Measurements from ENCODE around the gene OBSCN.

Gene OBSCN

GRCh38 chr1:228289239-228289849, 81.5 kb downstream of the OBSCN start:
- H3K4me3 ChIP-seq (replicated peaks; ENCODE audit: low read depth, low read length): no peak overlapping the region
- TF ChIP-seq, protein P1, sequence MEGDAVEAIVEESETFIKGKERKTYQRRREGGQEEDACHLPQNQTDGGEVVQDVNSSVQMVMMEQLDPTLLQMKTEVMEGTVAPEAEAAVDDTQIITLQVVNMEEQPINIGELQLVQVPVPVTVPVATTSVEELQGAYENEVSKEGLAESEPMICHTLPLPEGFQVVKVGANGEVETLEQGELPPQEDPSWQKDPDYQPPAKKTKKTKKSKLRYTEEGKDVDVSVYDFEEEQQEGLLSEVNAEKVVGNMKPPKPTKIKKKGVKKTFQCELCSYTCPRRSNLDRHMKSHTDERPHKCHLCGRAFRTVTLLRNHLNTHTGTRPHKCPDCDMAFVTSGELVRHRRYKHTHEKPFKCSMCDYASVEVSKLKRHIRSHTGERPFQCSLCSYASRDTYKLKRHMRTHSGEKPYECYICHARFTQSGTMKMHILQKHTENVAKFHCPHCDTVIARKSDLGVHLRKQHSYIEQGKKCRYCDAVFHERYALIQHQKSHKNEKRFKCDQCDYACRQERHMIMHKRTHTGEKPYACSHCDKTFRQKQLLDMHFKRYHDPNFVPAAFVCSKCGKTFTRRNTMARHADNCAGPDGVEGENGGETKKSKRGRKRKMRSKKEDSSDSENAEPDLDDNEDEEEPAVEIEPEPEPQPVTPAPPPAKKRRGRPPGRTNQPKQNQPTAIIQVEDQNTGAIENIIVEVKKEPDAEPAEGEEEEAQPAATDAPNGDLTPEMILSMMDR (IDR thresholded peaks at IDR 0.05; ENCODE audit: low read length, missing control alignments): no peak
- no peak for DNase-seq (ENCODE audit: low read depth)

DNA sequence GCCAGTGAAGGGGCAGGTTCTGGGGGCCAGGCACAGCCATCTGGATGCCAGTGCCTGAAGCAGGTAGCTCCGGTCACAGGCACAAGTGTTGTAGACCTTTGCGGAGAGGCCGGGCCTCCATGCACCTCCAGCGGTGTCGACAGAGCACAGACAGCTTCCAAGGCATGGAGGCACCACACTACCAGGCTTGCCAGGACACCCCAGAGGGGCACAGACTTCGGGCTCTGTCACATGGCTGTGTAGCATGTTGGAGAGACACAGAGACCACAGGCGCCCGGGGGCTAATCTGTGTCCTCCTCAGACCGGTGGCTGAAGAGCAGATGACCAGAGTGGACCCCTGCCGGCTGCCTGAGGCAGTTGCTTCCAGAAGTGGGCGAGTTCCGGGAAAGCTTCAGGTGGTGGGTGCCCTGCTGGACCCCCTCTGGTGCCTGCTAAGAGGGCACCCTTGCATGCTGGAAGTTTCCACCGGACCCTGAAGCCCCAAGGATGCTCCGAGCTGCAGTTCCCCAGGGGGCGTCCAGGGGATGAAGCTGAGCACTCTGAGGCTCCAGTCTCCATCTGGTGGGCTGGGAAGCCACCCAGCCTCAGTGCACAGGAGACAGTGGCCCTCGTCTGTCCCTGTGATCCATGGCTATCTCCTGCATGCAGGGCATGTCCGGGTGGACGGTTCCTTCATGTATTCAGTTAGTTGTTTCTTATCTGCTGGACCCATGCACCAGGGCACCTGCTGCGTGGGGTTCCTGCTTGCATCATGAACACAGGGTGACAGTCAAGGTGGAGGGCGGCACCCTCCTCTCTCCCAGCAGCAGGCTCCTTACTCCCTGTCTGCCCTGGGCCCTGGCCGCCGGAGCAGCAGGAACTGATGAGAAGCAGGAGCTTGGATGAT, 82.4 kb downstream of the OBSCN start:
- DNase-seq (ENCODE audit: low read depth): no peak
- TF ChIP-seq, protein P1 (IDR thresholded peaks at IDR 0.05; ENCODE audit: low read length, missing control alignments): no peak
- no peak overlapping the region for H3K4me3 ChIP-seq (replicated peaks; ENCODE audit: low read depth, low read length)

DNA sequence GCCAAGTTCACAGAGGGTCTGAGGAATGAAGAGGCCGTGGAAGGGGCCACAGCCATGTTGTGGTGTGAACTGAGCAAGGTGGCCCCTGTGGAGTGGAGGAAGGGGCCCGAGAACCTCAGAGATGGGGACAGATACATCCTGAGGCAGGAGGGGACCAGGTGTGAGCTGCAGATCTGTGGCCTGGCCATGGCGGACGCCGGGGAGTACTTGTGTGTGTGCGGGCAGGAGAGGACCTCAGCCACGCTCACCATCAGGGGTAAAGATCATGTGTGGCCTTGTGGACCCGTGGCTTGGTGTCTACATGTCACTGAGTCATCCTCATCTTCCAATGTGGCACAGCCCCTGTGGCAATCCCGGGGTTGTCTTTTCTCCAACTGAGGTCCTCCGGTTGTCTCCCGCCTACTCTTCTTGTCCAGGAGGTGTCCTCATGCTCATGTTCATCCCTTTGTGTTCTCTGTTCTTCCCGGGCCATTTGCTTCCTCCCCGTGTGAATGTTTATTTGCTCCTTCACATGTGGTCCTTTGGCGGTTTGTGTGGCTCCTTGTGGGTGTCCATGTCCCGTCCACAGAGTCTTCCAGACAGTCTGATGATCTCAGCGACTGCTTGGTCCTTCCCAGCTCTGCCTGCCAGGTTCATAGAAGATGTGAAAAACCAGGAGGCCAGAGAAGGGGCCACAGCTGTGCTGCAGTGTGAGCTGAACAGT, 84.2 kb downstream of the OBSCN start:
- TF ChIP-seq, protein P1 (IDR thresholded peaks at IDR 0.05; ENCODE audit: low read length, missing control alignments): no peak
- no peak for DNase-seq (ENCODE audit: low read depth)
- H3K4me3 ChIP-seq (replicated peaks; ENCODE audit: low read depth, low read length): no peak overlapping the region

DNA sequence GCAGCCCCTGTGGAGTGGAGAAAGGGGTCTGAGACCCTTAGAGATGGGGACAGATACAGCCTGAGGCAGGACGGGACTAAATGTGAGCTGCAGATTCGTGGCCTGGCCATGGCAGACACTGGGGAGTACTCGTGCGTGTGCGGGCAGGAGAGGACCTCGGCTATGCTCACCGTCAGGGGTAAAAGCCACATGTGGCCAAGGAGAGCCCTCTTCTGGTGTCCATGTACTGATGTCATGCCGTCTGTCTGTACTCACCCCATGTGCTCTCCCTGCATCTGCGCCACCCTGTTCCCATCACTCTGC, 84.7 kb downstream of the OBSCN start:
- no peak for DNase-seq (ENCODE audit: low read depth)
- TF ChIP-seq, protein P1 (IDR thresholded peaks at IDR 0.05; ENCODE audit: low read length, missing control alignments): no peak
- no peak overlapping the region for H3K4me3 ChIP-seq (replicated peaks; ENCODE audit: low read depth, low read length)

DNA sequence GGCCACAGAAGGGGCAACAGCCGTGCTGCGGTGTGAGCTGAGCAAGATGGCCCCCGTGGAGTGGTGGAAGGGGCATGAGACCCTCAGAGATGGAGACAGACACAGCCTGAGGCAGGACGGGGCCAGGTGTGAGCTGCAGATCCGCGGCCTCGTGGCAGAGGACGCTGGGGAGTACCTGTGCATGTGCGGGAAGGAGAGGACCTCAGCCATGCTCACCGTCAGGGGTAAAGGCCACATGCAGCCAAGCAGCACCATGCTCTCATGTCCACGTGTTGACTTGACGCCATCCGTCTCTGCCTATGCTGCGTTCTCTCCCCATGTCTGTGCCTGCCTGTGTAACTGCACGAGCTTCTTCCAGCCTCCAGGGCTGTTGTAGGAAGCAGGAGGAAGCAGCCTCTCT, 85.5 kb downstream of the OBSCN start:
- H3K4me3 ChIP-seq (replicated peaks; ENCODE audit: low read depth, low read length): no peak overlapping the region
- DNase-seq (ENCODE audit: low read depth): no peak
- TF ChIP-seq, protein P1 (IDR thresholded peaks at IDR 0.05; ENCODE audit: low read length, missing control alignments): no peak

DNA sequence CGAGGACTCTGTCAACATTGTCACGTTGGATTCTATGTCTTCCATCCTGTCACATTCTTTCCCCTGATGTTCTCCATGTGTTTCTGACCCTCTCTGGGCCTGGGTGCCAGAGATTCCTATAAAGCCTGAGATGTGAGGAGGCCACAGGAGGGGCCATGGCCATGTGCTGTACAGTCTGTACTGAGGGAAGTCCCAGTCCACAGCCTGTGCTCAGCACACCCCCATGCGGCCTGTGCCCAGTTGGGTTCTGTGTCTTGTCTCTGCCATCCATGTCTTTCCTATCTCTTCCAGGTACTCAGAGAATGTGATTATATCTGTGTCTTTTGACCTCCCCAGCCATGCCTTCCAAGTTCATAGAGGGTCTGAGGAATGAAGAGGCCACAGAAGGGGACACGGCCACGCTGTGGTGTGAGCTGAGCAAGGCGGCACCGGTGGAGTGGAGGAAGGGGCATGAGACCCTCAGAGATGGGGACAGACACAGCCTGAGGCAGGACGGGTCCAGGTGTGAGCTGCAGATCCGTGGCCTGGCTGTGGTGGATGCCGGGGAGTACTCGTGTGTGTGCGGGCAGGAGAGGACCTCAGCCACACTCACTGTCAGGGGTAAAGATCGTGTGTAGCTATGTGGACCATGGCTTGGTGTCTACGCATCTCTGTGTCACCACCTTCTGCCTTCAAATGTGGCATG, 86.1 kb downstream of the OBSCN start:
- DNase-seq (ENCODE audit: low read depth): no peak
- TF ChIP-seq, protein P1 (IDR thresholded peaks at IDR 0.05; ENCODE audit: low read length, missing control alignments): no peak
- H3K4me3 ChIP-seq (replicated peaks; ENCODE audit: low read depth, low read length): no peak overlapping the region
